Stimulated activated effector memory CD8-positive, alpha-beta T cell treated with anti-CD3 and anti-CD28 coated beads, Interleukin-12 subunit alpha, Interleukin-12 subunit beta, amount 100 ng/mL, for 72 hours (primary cell): ENCODE data around the gene CCL3.
"Not testable (repeated sequence)": the region's sequence is repeated elsewhere in the genome, so short reads cannot be mapped to it uniquely, and the experiment has no call there.

ENCODE experiments used
- ATAC-seq: fragments of 150-1000 bp; cut with Tn5 transposase; 2 replicates; pipeline ENCODE4 v1.10.0; 2021
- DNase-seq, 2 donors: peaks; one replicate each; pipeline ENCODE4 v3.0.0; 2021 to 2022; ENCODE audit warnings: low spot score in 2 of 2
- H3K27ac Mint-ChIP-seq: one replicate; pipeline ENCODE4 v1.8.0; 2022; ENCODE audit warnings: mild to moderate bottlenecking, mixed read lengths
- H3K36me3 Mint-ChIP-seq: one replicate; pipeline ENCODE4 v1.8.0; 2022; ENCODE audit warnings: mild to moderate bottlenecking, mixed read lengths
- H3K4me1 Mint-ChIP-seq: one replicate; pipeline ENCODE4 v1.8.0; 2022; ENCODE audit warnings: mixed read lengths
- H3K4me3 Mint-ChIP-seq: one replicate; pipeline ENCODE4 v1.8.0; 2022; ENCODE audit warnings: mild to moderate bottlenecking, mixed read lengths
- H3K9me3 Mint-ChIP-seq: one replicate; pipeline ENCODE4 v1.8.0; 2022; ENCODE audit warnings: mixed read lengths

The CCL3 gene

DNA sequence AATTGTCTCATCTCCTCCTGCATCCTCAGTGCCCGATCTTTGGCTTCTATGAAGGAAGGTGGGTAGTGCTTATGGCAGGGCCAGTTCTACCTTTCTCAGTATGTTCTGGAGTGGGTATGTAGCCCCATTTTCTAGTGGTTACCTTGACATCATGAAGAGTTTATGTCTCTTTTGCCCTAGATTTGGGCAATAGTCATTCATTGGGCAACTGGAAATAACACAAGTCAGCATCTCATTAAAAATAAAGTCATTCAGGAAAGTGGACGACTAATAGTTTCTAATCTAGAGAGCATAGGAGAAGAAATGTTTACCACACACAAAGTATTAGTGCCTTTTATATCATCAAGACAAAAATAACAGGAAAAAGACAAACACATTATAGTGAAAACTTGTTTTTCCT is 6.3 kb downstream of the CCL3 start:
- DNase-seq, H3K9me3 Mint-ChIP-seq, ATAC-seq: not testable (repeated sequence)
- H3K36me3 Mint-ChIP-seq: peaks cover 96% of the 10 kb centered on the region
- H3K4me1 Mint-ChIP-seq: peaks cover 68% of the 10 kb centered on the region
- H3K4me3 Mint-ChIP-seq: peak overlapping the region; percentile 70
- peak overlapping the region; percentile 96 for H3K27ac Mint-ChIP-seq

DNA sequence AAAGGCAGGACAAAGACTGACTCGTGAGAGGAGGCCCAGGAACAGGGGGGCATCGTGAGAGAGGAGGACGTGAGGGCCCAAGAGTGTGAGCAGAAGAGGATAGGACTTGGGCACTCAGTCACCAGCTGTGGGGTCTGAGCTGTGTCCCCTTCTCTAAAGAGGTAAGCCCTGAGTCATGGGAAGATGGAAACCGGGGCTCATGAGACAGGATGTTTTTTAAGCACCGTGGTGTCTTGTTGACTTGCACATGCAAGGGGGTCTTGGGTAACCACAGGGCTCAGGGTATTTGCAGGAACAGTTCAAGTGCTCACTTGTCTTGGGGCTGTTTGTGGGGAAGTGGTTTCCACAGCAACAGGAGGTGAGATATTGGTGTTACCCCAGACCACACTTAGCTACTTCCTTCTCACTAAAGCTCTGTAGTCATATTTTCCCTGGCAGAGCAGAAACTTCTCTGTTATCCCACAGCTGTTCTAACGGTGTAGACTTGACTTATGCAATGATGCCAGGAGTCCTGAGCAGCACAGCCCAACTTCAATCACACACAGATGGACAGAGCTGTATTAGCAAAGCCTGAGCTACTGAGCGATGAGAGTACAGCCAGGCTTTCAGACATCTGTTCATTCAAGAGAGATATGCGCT is 7.3 kb downstream of the CCL3 start:
- H3K27ac Mint-ChIP-seq: peak overlapping the region; percentile 99
- peak; percentile 91 for ATAC-seq

DNA sequence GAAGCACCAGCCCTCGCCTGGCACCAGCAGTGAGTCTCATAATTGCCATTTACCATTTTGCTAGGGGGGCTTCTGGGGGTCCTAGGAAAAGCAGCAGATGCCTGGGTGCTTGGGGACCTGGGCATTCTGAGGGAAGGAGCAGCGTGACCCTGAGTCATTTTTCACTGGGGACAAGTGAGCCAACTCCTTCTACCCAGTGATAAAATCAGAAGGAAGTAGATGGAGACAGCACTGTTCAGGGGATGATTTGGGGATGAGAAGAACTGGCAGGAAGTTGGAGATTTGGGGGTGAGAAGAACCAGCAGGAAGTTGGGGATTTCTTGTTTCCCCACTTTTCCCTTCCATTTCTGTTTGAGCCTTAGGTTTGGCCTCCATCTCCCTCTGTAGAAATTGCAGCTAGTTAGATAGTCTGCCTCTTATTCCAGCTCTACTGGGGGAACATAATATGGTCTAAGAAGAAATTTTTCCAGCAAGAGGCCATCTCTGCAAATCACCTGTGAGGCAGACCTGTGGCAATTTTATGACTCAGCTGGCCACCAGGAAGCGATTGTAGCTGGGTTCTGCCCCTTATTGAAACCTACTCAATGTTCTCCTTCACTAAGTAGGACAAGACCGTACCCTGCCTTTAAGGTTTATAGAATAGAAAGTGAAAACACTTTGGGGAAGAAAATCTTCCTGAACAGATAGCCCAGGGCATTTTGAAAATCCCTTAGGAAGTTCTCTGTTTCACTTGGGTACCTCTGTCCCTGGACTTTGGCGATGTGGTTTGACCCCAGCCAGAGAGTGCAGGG is 8.1 kb downstream of the CCL3 start:
- not testable (repeated sequence) for H3K9me3 Mint-ChIP-seq, DNase-seq
- peak overlapping the region; percentile 70 for H3K4me3 Mint-ChIP-seq
- H3K27ac Mint-ChIP-seq: peak overlapping the region; percentile 99
- peaks cover 70% of the 10 kb centered on the region for H3K4me1 Mint-ChIP-seq
- H3K36me3 Mint-ChIP-seq: peaks cover 96% of the 10 kb centered on the region
- ATAC-seq: peak; percentile 57

More for the DNA sequence above, 7.3 kb downstream of the CCL3 start:
- peak; percentile 60 to 91 for DNase-seq
- Mint-ChIP-seq H3K4me1 (peaks cover 65% of the 10 kb centered on the region), H3K36me3 (peaks cover 96% of the 10 kb centered on the region), H3K4me3 (peak overlapping the region; percentile 70)
- H3K9me3 Mint-ChIP-seq: not testable (repeated sequence)

DNA sequence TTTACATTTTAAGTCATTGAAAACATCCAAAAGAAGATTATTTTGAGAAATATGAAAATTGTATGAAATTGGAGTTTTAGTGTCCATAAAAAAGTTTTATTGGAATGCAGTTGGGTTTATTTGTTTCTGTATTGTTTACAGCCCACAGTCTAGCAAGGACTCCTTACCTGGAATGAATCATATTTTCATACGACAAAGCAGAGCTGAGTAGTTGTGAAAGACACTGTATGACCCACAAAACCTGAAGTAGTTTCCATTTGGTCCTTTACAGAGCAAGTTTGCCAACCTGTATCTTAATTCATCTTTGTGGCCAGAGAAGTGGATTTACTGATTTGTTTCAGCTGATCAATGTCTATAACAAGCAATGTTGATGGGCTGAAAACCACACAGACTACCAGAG is 15.6 kb downstream of the CCL3 start:
- H3K27ac Mint-ChIP-seq: peak overlapping the region; percentile 96

DNA sequence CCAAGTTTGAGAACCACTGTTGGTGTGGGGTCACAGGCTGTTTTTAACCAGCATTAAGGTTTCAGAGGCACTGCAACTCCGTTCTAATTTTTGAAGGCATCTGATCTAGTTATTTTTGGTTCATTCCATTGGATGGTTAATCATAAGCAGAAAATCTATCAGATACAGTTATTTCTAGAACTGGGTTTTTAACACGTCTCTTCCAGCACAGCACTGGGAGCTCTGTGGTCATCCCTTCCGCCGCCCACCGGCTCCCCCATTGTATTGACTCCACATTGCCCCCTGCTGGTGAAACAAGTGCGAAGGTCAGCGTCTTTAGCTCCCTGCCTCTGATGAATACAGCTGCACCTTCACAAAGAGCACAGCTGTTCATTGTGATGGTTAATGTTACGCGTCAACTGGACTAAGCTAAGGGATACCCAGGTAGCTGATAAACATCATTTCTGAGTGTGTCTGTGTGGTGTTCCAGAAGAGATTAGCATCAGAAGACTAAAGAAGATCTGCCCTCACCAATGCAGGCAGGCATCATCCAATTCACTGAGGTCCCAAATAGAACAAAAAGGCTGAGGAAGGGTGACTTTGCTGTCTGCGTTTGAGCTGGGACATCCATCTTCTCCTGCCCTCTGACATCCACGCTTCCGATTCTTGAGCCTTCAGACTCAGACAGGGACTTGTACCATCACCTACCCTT is 17.4 kb downstream of the CCL3 start:
- H3K4me1 Mint-ChIP-seq: peaks cover 80% of the 10 kb centered on the region
- peaks cover 4% of the 10 kb centered on the region for H3K9me3 Mint-ChIP-seq
- peak overlapping the region; percentile 62 for H3K4me3 Mint-ChIP-seq
- peaks cover 59% of the 10 kb centered on the region for H3K36me3 Mint-ChIP-seq
- peak overlapping the region; percentile 96 for H3K27ac Mint-ChIP-seq
- ATAC-seq: peak; percentile 81
- peak; percentile 92 to 97 for DNase-seq

More for the DNA sequence above, 15.6 kb downstream of the CCL3 start:
- ATAC-seq (peak; percentile 86), DNase-seq (peak in 1 of 2 donors; percentile 53)
- peaks cover 69% of the 10 kb centered on the region for H3K36me3 Mint-ChIP-seq
- H3K9me3 Mint-ChIP-seq: peaks cover 7% of the 10 kb centered on the region
- peaks cover 75% of the 10 kb centered on the region for H3K4me1 Mint-ChIP-seq
- H3K4me3 Mint-ChIP-seq: peak overlapping the region; percentile 62

DNA sequence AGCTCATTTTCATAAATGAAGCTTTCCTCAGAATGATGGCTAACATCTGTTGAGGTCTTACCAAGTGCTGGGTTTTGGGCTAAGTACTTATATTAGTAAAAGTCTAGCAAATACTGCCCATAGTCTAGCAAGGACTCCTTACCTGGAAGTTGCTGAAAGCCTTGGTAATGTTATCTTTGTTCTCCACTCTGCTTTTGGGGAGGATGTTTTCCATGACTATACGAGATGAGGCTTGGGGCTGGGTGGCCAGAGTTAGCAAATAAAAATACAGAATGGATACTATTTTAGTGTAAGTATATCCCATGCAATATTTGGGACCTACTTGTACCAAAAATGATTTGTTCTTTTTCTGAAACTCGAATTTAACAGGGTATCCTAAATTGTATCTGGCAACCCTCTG is 18.2 kb downstream of the CCL3 start:
- peaks cover 2% of the 10 kb centered on the region for H3K9me3 Mint-ChIP-seq
- H3K27ac Mint-ChIP-seq: peak overlapping the region; percentile 96
- H3K4me3 Mint-ChIP-seq: peak overlapping the region; percentile 62
- ATAC-seq (peak; percentile 29), DNase-seq (peak in 1 of 2 donors; percentile 56)
- peaks cover 54% of the 10 kb centered on the region for H3K36me3 Mint-ChIP-seq
- H3K4me1 Mint-ChIP-seq: peaks cover 82% of the 10 kb centered on the region

DNA sequence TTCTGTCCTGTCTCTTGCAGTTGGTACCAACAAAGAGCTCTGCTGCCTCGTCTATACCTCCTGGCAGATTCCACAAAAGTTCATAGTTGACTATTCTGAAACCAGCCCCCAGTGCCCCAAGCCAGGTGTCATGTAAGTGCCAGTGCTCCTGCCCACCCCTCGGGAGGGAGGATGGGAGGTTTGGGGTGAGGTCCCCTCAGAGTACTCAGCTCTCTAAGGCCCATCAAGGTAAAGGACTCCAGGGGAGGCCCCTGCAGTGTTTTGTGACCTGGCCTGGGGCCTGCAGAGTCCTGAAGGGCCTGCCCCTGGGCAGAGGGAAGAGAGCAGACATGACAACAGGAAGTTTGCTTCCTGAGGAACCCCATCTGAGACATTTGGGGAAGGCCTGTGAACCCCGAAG is 19.5 kb downstream of the CCL3 start:
- DNase-seq (peak in 1 of 2 donors; percentile 62), ATAC-seq (no peak)
- H3K27ac Mint-ChIP-seq: peak overlapping the region; percentile 96
- H3K4me3 Mint-ChIP-seq: peak overlapping the region; percentile 62
- peaks cover 83% of the 10 kb centered on the region for H3K4me1 Mint-ChIP-seq
- H3K36me3 Mint-ChIP-seq: peaks cover 48% of the 10 kb centered on the region
- H3K9me3 Mint-ChIP-seq: no peaks in the 10 kb centered on the region

DNA sequence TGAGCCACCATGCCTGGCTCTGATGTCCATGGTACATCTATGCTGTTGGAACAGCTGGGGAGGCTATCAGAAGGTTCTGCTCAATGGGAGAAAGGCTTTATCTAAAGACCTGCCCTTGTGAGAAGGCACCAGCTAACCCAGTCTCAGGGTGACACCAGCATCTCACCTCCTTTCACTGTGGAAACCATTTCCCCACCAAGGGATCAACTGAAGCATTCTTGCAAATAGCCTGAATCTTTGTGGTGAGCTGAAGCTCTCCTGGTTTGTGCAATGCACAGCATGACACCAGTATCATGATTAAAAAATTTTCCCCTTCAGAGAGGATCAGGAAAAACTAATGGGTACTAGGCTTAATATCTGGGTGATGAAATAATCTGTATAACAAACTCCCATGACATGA is 20.8 kb downstream of the CCL3 start:
- no peak for ATAC-seq
- H3K36me3 Mint-ChIP-seq: peaks cover 37% of the 10 kb centered on the region
- DNase-seq: peak in 1 of 2 donors; percentile 59
- peak overlapping the region; percentile 96 for H3K27ac Mint-ChIP-seq
- H3K9me3 Mint-ChIP-seq: peaks cover 3% of the 10 kb centered on the region
- peaks cover 88% of the 10 kb centered on the region for H3K4me1 Mint-ChIP-seq
- H3K4me3 Mint-ChIP-seq: peak overlapping the region; percentile 62

DNA sequence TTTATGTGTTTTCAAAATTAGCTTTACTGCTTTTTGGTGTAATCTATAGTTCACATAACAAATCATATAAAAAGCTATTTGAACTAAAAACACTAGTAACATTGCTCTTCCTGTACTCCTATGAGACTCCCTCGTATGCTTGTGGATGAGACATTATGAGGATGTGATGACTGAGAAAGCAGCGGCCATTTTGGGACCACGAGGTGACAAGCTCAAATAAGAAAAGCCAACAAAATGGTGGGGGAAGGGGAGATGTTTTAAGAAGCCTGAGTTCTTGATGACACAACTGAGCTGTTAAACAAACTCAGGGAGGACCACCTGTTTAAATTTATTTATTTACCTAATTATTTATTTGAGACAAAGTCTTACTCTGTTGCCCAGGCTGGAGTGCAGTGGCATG is 21.4 kb downstream of the CCL3 start:
- H3K27ac Mint-ChIP-seq: peak overlapping the region; percentile 96
- peaks cover 36% of the 10 kb centered on the region for H3K36me3 Mint-ChIP-seq
- DNase-seq: peak in 1 of 2 donors; percentile 50
- peak overlapping the region; percentile 62 for H3K4me3 Mint-ChIP-seq
- peaks cover 92% of the 10 kb centered on the region for H3K4me1 Mint-ChIP-seq
- H3K9me3 Mint-ChIP-seq: peaks cover 3% of the 10 kb centered on the region
- no peak for ATAC-seq

DNA sequence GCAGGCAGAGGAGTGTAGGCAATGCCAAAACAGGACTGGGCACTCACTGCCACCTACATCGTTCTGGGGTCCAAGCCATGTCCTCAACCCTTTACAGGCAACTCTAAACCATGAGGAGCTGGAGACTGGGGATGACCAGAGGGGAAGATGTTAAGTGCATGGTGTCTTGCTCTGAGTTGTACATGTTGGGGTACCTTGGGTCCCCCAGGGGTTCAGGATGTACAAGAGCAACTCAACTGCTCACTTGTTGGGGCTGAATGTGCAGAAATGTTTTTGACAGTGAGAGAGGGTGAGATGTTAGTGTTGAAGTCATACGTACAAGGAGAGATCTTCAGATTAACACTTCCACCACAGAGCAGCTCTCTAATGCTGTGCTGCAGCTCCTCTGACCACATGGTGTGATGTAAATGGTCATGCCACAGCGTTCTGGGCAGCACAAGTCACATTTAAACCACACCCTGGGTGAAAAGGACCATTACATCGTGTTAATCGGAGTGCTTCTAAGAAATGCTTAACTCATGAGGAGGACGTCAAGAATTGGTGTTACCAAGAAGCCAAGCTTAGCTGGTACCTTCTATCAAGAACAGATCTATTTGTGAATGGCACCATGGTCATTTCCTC is 23.5 kb downstream of the CCL3 start:
- peaks cover 83% of the 10 kb centered on the region for H3K4me1 Mint-ChIP-seq
- H3K27ac Mint-ChIP-seq: peak overlapping the region; percentile 96
- peaks cover 20% of the 10 kb centered on the region for H3K36me3 Mint-ChIP-seq
- peak overlapping the region; percentile 53 for H3K4me3 Mint-ChIP-seq
- ATAC-seq: peak; percentile 97
- peaks cover 3% of the 10 kb centered on the region for H3K9me3 Mint-ChIP-seq
- peak; percentile 47 to 86 for DNase-seq

DNA sequence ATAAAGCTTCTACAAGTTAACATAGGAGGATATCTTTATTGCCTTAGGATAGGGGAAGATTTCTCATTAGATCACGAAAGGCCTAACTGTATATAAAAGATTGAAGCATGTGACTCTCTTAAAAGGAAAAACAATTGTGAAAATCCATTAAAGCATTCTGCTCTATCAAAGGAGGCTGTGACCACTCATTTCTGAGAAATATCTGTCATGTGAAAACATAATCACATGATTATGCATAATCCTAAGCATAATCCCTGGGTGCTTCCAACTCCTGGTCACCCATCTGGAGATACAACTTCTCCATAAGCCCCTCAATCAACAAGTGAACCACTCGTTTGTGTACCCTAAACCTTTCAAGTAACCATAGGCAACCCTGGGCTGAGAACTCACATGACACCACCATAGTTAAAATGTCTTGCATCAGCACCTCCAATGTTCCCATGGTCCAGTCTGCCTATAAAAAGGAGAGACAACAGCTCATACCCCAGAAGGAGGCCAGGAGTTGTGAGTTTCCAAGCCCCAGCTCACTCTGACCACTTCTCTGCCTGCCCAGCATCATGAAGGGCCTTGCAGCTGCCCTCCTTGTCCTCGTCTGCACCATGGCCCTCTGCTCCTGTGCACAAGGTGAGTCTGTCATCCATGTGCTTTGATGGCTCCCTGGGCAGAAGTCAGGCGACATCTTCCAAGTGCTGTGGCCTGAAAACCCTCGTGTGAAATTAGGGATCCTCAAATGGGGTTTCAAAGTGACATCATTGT is 26.0 kb downstream of the CCL3 start, which contains the start of gene CCL18:
CCL18 (plus strand) TSS at position 487 of the 756 bp plus-strand sequence; CDS start at position 558, 71 bp downstream.
- Mint-ChIP-seq H3K27ac (peak within 1 kb of the TSS; percentile 96), H3K4me3 (no peak within 1 kb of the TSS), H3K36me3 (peaks cover 19% of the 10 kb centered on the region), H3K4me1 (peaks cover 61% of the 10 kb centered on the region), H3K9me3 (peaks cover 3% of the 10 kb centered on the region)
- ATAC-seq: no peak
- peak in 1 of 2 donors; percentile 48 for DNase-seq

DNA sequence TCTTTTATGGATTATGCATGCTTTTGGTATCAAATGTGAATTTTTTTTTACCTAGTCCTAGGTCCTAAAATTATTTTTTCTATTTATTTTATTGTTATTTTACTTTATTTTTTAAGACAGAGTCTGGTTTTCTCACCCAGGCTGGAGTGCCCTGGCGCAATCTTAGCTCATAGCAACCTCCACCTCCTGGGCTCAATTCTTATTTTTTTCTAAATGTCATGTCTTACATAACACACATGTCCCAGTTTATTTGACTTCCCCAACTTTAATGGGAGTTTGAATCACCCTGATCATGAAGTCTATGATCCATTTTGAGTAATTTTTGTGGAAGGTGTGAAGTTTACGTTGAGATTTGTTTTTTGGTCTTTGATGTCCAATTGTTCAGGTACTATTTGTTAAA is 29.1 kb downstream of the CCL3 start:
- DNase-seq: no peak
- Mint-ChIP-seq H3K4me3 (no peak overlapping the region), H3K36me3 (no peaks in the 10 kb centered on the region), H3K27ac (no peak overlapping the region), H3K4me1 (peaks cover 50% of the 10 kb centered on the region), H3K9me3 (peaks cover 3% of the 10 kb centered on the region)
- no peak for ATAC-seq

DNA sequence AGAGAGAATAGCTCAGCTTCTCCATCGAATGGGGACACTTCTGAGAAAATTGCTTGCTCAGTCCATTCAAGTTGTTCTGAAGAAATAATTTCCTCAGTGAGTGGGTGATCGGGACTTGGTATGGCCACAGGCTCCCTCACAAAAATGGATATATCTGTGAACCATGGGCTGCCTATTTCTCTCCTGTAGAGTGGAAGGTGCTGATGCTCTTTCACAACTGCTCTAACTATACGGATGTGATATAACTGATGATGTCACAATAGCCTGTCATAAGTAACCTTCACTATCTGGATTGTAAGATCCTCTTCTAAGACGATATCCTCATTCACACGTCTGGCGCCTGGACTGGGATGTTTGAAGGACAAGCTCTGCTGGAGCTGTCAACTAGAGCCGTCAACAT is 30.5 kb downstream of the CCL3 start:
- Mint-ChIP-seq H3K4me1 (peaks cover 42% of the 10 kb centered on the region), H3K4me3 (no peak overlapping the region), H3K36me3 (no peaks in the 10 kb centered on the region), H3K27ac (peak overlapping the region; percentile 46), H3K9me3 (no peaks in the 10 kb centered on the region)
- DNase-seq (no peak), ATAC-seq (no peak)

DNA sequence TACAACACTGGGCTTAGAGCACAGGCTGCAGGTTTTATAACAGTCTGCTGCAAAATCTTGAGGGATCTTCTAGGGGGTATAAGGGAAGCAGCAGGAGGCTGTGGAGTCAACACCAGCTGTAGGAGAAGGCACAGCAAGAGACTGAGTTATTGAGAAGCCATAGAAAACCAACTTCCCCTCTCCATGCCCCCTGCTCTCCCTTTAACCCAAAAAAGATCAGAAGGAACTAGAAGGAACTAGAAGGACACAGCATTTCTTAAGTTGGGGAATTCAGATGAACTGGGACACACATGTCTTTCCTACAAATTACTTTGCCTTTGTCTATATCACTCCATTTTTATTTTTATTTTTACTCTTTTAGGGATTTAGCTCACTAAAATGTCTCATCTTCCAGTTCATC is 32.0 kb downstream of the CCL3 start:
- no peaks in the 10 kb centered on the region for H3K36me3 Mint-ChIP-seq
- H3K27ac Mint-ChIP-seq: peak overlapping the region; percentile 84
- ATAC-seq: no peak
- H3K9me3 Mint-ChIP-seq: no peaks in the 10 kb centered on the region
- DNase-seq: no peak
- H3K4me1 Mint-ChIP-seq: peaks cover 29% of the 10 kb centered on the region
- no peak overlapping the region for H3K4me3 Mint-ChIP-seq
